Neural cell (in vitro differentiated cells): ENCODE data around the gene PRODH2.

ENCODE experiments used
- CTCF ChIP-seq: fragments of 450-650 bp; IDR thresholded peaks from 2 replicates; pipeline ENCODE4 v1.5.1; 2014; ENCODE audit warnings: antibody characterized with exemption, mild to moderate bottlenecking, moderate library complexity; ENCODE audit not compliant: poor library complexity, severe bottlenecking
- EP300 ChIP-seq: fragments of 450-650 bp; conservative IDR thresholded peaks from 2 replicates; pipeline ENCODE4 v1.6.1; 2014; ENCODE audit warnings: antibody characterized with exemption, mild to moderate bottlenecking, moderate library complexity; ENCODE audit not compliant: poor library complexity, severe bottlenecking
- EZH2 ChIP-seq: fragments of 200-600, 300-800 bp; shearing (Covaris generic), sonication (generic); IDR thresholded peaks from 2 replicates; pipeline ENCODE4 v1.6.1; 2014; ENCODE audit warnings: antibody characterized with exemption, low read length, borderline replicate concordance, mild to moderate bottlenecking; ENCODE audit not compliant: insufficient read depth, poor library complexity, severe bottlenecking
- MXI1 ChIP-seq: fragments of 450-650 bp; conservative IDR thresholded peaks from 2 replicates; pipeline ENCODE4 v1.6.1; 2014; ENCODE audit warnings: antibody characterized with exemption, mild to moderate bottlenecking; ENCODE audit not compliant: poor library complexity, severe bottlenecking
- POLR2AphosphoS5 ChIP-seq: IDR thresholded peaks from 2 replicates; pipeline ENCODE4 v1.6.1; 2012
- REST ChIP-seq: IDR thresholded peaks from 2 replicates; pipeline ENCODE4 v1.6.1; 2012; ENCODE audit warnings: borderline replicate concordance
- SMC3 ChIP-seq: fragments of 450-650 bp; conservative IDR thresholded peaks from 2 replicates; pipeline ENCODE4 v1.6.1; 2014; ENCODE audit warnings: antibody characterized with exemption, mild to moderate bottlenecking, moderate library complexity; ENCODE audit not compliant: poor library complexity
- TAF1 ChIP-seq: IDR thresholded peaks from 2 replicates; pipeline ENCODE4 v1.6.1; 2012; ENCODE audit warnings: low read depth

- TF ChIP-seq CTCF (no peak), POLR2AphosphoS5 (no peak), SMC3 (no peak), TAF1 (no peak), REST (no peak), EP300 (no peak), EZH2 (no peak), MXI1 (no peak)
Observed at GRCh38 chr19:35759697-35760096, 52.9 kb downstream of the PRODH2 start.
